ENCODE results near the gene DCHS1.

DCHS1 gene

GRCh38 chr11:6626971-6627761, 28.4 kb downstream of the DCHS1 start:
- no peak for DNase-seq

GRCh38 chr11:6625832-6626420, 29.7 kb downstream of the DCHS1 start:
- DNase-seq: no peak

DNA sequence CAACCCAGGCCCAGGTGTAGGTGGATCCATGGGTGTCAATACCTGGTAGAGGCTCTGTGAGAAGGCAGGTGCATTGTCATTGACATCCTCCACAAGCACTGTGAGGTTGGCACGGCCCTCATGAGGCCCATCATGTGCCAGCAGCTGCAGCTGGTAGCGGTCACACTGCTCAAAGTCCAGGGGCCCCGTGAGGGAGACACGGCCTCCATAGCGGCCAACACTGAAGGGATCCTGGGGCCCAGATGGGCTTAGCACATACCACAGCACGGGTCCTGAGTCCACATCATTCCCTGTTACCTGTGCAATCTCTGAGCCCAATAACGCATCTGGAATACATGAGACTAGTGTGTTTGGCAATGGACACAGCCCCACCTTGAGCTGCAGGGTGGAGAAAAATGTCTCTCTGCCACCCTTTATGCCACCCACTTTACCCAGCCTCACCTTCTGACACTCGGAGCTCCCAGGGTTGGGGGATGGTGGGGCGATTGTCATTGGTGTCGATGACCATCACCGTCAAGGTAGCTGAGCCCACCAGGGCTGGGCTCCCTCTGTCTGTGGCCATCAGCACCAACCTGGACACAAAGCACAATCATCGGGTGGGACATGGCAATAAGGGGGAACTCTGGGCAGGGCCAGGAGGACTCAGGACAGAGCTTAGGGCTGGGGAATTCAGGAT, 30.3 kb downstream of the DCHS1 start:
- DNase-seq: no peak

GRCh38 chr11:6623391-6624363, 31.9 kb downstream of the DCHS1 start:
- no peak for DNase-seq

GRCh38 chr11:6622261-6623171, 33.1 kb downstream of the DCHS1 start:
- no peak for DNase-seq

GRCh38 chr11:6621711-6622211, 33.8 kb downstream of the DCHS1 start:
- DNase-seq: no peak

DNA sequence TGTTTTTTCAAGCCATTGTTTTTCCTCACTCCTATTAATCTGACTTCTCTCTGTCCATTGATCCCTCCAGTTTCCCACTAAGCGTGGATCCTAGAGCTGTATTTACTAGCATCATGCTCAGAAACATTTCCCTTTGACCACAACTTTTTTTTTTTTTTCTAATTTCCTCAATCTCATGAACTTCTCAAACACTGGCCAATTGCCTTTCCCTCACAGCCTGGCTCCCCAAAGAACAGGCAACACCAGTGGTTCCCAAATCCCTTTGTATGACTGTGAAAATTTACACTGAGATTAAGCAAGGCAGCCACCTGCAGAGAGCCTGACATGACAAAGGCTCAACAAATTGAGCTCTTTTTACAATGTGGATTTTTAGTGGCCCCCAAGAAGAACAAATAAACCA, 35.0 kb downstream of the DCHS1 start:
- no peak for DNase-seq

- DNase-seq: peak; percentile 89
These were observed 36.4 kb downstream of the DCHS1 start, which contains the start of gene TPP1 for GRCh38 chr11:6619004-6619745. Gene TPP1 (minus strand): TSS chr11:6619422. CDS start chr11:6619400, 22 bp downstream.

- no peak for DNase-seq
These were observed 37.2 kb downstream of the DCHS1 start for GRCh38 chr11:6618117-6619003.

DNA sequence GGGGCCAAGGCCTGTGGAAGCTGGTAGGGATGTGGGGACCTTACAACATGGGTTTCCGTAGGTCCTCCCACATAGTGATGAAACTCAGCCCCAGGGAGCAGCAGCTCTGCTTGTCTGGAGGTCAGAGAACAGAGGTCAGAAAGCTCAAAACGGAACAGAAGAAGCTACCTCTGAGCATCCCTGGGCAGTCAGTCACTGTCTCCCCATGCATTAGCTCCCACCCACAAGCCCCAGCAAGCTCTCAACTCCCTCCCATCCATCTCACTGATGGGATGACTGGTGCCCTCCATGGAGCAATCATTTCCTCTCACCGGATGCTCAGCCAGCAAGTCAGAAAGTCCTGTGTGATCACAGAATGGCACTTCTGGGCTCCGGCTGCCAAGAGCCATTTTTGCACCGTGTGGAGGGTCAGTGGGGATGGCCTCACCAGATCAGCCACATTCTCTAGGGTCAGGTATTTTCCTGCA, 38.3 kb downstream of the DCHS1 start:
- DNase-seq: no peak

GRCh38 chr11:6616596-6617250, 38.9 kb downstream of the DCHS1 start:
- DNase-seq: no peak

DNA sequence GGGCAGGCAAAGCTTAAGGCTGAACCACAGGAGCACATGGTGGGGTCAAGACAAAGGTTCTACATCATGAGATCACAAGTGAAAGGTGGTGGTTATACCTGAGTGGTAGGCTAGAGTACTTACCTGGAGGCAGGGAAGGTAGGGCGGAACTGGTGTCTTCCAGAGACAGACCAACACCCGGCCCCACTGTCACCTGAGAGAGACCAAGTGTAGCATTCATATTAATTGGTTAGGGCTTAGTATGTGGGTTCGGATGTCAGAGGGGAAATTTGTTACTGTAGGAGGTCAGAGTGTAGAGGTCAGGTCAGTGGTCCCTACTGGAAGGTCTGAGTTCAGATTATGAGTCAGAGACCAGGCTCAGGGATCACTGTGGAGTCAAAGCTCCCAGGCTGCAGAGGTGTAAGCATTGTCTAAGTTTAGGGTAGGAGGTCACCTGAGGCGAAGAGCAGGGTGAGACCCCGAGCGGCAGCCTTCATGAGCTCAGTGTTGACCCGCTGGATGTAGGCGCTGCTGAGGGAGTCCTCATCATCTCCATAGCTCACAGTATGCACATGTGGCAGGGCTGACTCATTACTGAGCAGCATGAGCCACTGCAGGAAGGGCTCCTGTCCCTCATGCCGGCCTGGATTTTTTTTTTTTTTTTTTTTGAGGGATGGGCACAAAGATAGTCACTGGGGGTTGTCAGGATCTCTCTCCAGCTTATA, 39.6 kb downstream of the DCHS1 start:
- DNase-seq: no peak

GRCh38 chr11:6615046-6615445, 40.6 kb downstream of the DCHS1 start:
- no peak for DNase-seq

GRCh38 chr11:6614446-6614845, 41.2 kb downstream of the DCHS1 start:
- no peak for DNase-seq

- DNase-seq: no peak
These were observed 42.1 kb downstream of the DCHS1 start for GRCh38 chr11:6613496-6613895.

DNA sequence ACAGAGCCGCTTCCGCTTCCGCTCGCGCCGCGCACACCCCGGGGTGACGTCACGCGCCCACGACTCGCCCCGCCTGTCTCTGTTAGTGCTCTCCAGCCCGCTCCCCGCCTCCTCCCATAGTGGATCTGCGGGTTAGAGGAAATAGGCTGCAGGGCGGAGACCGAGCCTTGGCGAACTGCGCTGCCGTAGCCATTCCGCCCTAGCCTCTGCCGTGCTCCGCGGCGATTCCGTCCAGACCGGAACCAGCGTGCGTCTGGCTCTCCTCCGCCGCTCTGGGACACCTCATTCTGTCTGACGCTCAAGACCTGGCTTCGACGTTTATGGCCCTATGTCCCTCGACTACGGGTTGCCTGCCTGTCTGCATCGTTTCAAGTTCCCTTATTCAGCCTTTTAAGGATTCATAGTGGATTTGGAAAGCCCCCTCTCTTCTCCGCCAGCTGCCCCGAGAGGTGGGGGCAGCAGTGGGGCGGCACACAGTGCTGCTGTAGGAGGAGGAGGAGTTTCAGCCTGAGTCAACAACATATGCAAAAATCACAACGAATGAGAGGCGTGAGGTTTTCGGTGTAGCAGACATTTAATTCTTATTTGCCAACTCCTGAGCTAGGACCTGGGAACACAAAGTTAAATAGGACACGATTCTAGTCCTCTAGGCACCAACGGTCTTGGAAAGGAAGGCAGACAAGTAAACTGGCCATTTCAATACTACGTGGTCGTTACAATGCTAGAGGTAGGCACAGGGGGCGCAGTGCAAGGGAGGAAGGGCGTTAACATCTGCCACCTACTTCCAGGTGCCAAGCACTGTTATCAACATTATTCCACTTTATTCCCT, 43.2 kb downstream of the DCHS1 start, which contains the start of gene TAF10:
TAF10 (minus strand) TSS at position 4 of the 829 bp plus-strand sequence. CDS start 27 bp downstream, outside the sequence.
- DNase-seq: peak; percentile 95

GRCh38 chr11:6611963-6612212, 43.7 kb downstream of the DCHS1 start:
- DNase-seq: no peak
